Neural progenitor cell (in vitro differentiated cells): Measurements from ENCODE around the gene GIGYF2. TPM values are rescaled to one million over a fixed set of nuclear protein-coding genes. Genes with fewer than 3 reads are reported as not detected.

ENCODE experiments used
- DNase-seq: peaks from one replicate; pipeline ENCODE4 v3.0.0-alpha.2; 2016; ENCODE audit warnings: low spot score
- H2AFZ ChIP-seq: fragments of 200-600 bp; sonication (generic); replicated peaks from 2 replicates; pipeline ENCODE4 v1.6.1; 2016; ENCODE audit warnings: antibody characterized with exemption
- H3F3A ChIP-seq: fragments of 200-600 bp; sonication (generic); 2 replicates; pipeline ENCODE4 v1.6.1; 2016; ENCODE audit warnings: antibody characterized with exemption, low read depth
- H3K27ac ChIP-seq: fragments of 200-600 bp; sonication (generic); 2 replicates; pipeline ENCODE4 v1.5.1; 2016; ENCODE audit warnings: mild to moderate bottlenecking
- H3K27me3 ChIP-seq: fragments of 200-600 bp; sonication (generic); 2 replicates; pipeline ENCODE4 v1.6.1; 2016; ENCODE audit warnings: mild to moderate bottlenecking, moderate library complexity
- H3K36me3 ChIP-seq: fragments of 200-600 bp; sonication (generic); 2 replicates; pipeline ENCODE4 v1.5.1; 2016
- H3K4me1 ChIP-seq: fragments of 200-600 bp; sonication (generic); 2 replicates; pipeline ENCODE4 v1.6.1; 2016; ENCODE audit warnings: mixed run types
- H3K4me2 ChIP-seq: fragments of 200-600 bp; sonication (generic); 2 replicates; pipeline ENCODE4 v1.6.1; 2016
- H3K4me3 ChIP-seq: fragments of 200-600 bp; sonication (generic); 2 replicates; pipeline ENCODE4 v1.5.1; 2016
- H3K79me2 ChIP-seq: fragments of 200-600 bp; sonication (generic); 2 replicates; pipeline ENCODE4 v1.6.1; 2016; ENCODE audit warnings: low read depth
- H3K9ac ChIP-seq: fragments of 200-600 bp; sonication (generic); 2 replicates; pipeline ENCODE4 v1.6.1; 2016
- H3K9me3 ChIP-seq: fragments of 200-600 bp; sonication (generic); 2 replicates; pipeline ENCODE4 v1.5.1; 2016; ENCODE audit warnings: low read depth
- H4K20me1 ChIP-seq: fragments of 200-600 bp; sonication (generic); 2 replicates; pipeline ENCODE4 v1.6.1; 2016; ENCODE audit warnings: low read depth
- H3K27ac Mint-ChIP-seq: 3 replicates; pipeline ENCODE4 v1.8.0; 2021; ENCODE audit warnings: mixed read lengths
- H3K27me3 Mint-ChIP-seq: 2 replicates; pipeline ENCODE4 v1.8.0; 2022; ENCODE audit warnings: low read depth, mild to moderate bottlenecking, inconsistent platforms, moderate library complexity, mixed read lengths; ENCODE audit not compliant: insufficient read depth
- H3K36me3 Mint-ChIP-seq: 3 replicates; pipeline ENCODE4 v1.8.0; 2021; ENCODE audit warnings: mixed read lengths
- H3K4me1 Mint-ChIP-seq: 3 replicates; pipeline ENCODE4 v1.8.0; 2021; ENCODE audit warnings: mixed read lengths
- H3K4me3 Mint-ChIP-seq: 3 replicates; pipeline ENCODE4 v1.8.0; 2021; ENCODE audit warnings: mild to moderate bottlenecking, moderate library complexity, mixed read lengths
- H3K9me3 Mint-ChIP-seq: 3 replicates; pipeline ENCODE4 v1.8.0; 2020; ENCODE audit warnings: mixed read lengths
- CTCF ChIP-seq: fragments of 200-600 bp; sonication (generic); IDR thresholded peaks from 2 replicates; pipeline ENCODE4 v1.5.1; 2017; ENCODE audit warnings: antibody characterized with exemption, mild to moderate bottlenecking
- EZH2 ChIP-seq: fragments of 200-600 bp; sonication (generic); IDR thresholded peaks from 2 replicates; pipeline ENCODE4 v1.6.1; 2017; ENCODE audit warnings: antibody characterized with exemption, mild to moderate bottlenecking, moderate library complexity
- EZH2phosphoT487 ChIP-seq: fragments of 200-600 bp; sonication (generic); IDR thresholded peaks from 2 replicates; pipeline ENCODE4 v1.6.1; 2017; ENCODE audit warnings: antibody characterized with exemption
- total RNA-seq: library from RNA; depleted of rRNA; stranded (reverse); fragments of >200 nt; gene quantifications from 2 replicates; pipeline ENCODE4 v1.2.3, GENCODE V29; 2015; ENCODE audit warnings: low replicate concordance

GIGYF2 gene
- total RNA-seq, 1 donor from 2014 or later: 76.3 TPM

- Histone ChIP-seq H3K4me2 (no peak overlapping the region), H3K9me3 (no peaks in the 10 kb centered on the region), H3K9ac (no peak overlapping the region), H3K4me1 (peaks cover 9% of the 10 kb centered on the region), H3K27ac (no peak overlapping the region), H2AFZ (no peak overlapping the region), H4K20me1 (peaks cover 36% of the 10 kb centered on the region), H3K4me3 (no peak overlapping the region), H3K36me3 (peaks cover 9% of the 10 kb centered on the region), H3F3A (peaks cover 13% of the 10 kb centered on the region), H3K79me2 (no peaks in the 10 kb centered on the region), H3K27me3 (no peaks in the 10 kb centered on the region)
- Mint-ChIP-seq H3K4me1 (no peaks in the 10 kb centered on the region), H3K27ac (no peak overlapping the region), H3K27me3 (no peaks in the 10 kb centered on the region), H3K36me3 (peaks cover 7% of the 10 kb centered on the region), H3K4me3 (no peak overlapping the region), H3K9me3 (no peaks in the 10 kb centered on the region)
- DNase-seq: no peak
- TF ChIP-seq EZH2: no peak
- no peak for TF ChIP-seq CTCF
- TF ChIP-seq EZH2phosphoT487: no peak
Observed at GRCh38 chr2:232831496-232831895, 134.4 kb downstream of the GIGYF2 start.

- peaks cover 9% of the 10 kb centered on the region for H3K4me1 ChIP-seq
Observed at GRCh38 chr2:232833830-232834229, 136.7 kb downstream of the GIGYF2 start.

GRCh38 chr2:232835687-232836208 lies 138.6 kb downstream of the GIGYF2 start:
- Histone ChIP-seq H3K27me3 (no peaks in the 10 kb centered on the region), H3K27ac (no peak overlapping the region), H3K9ac (no peak overlapping the region), H3K9me3 (no peaks in the 10 kb centered on the region), H4K20me1 (peaks cover 42% of the 10 kb centered on the region), H3K79me2 (no peaks in the 10 kb centered on the region), H3K4me1 (peaks cover 9% of the 10 kb centered on the region), H3F3A (peaks cover 13% of the 10 kb centered on the region), H3K36me3 (peaks cover 5% of the 10 kb centered on the region), H3K4me3 (no peak overlapping the region), H2AFZ (no peak overlapping the region), H3K4me2 (no peak overlapping the region)
- H3K9me3 Mint-ChIP-seq: no peaks in the 10 kb centered on the region
- H3K27ac Mint-ChIP-seq: no peak overlapping the region
- H3K27me3 Mint-ChIP-seq: no peaks in the 10 kb centered on the region
- TF ChIP-seq EZH2 (no peak), EZH2phosphoT487 (no peak), CTCF (no peak)
- peaks cover 10% of the 10 kb centered on the region for H3K36me3 Mint-ChIP-seq
- no peak for DNase-seq
- no peaks in the 10 kb centered on the region for H3K4me1 Mint-ChIP-seq
- no peak overlapping the region for H3K4me3 Mint-ChIP-seq

More at GRCh38 chr2:232833830-232834229, 136.7 kb downstream of the GIGYF2 start:
- Mint-ChIP-seq H3K27ac (no peak overlapping the region), H3K36me3 (peaks cover 9% of the 10 kb centered on the region), H3K9me3 (no peaks in the 10 kb centered on the region), H3K4me3 (no peak overlapping the region), H3K27me3 (no peaks in the 10 kb centered on the region), H3K4me1 (no peaks in the 10 kb centered on the region)
- peaks cover 9% of the 10 kb centered on the region for H3K36me3 ChIP-seq
- no peaks in the 10 kb centered on the region for H3K79me2 ChIP-seq
- H3F3A ChIP-seq: peaks cover 13% of the 10 kb centered on the region
- no peaks in the 10 kb centered on the region for H3K9me3 ChIP-seq
- H3K4me3 ChIP-seq: no peak overlapping the region
- H3K27me3 ChIP-seq: no peaks in the 10 kb centered on the region
- H4K20me1 ChIP-seq: peaks cover 45% of the 10 kb centered on the region
- peak; percentile 17 for DNase-seq
- TF ChIP-seq EZH2phosphoT487: no peak
- TF ChIP-seq CTCF: no peak
- no peak for TF ChIP-seq EZH2
- H3K9ac ChIP-seq: no peak overlapping the region
- H3K27ac ChIP-seq: no peak overlapping the region
- peak overlapping the region; percentile 27 for H3K4me2 ChIP-seq
- H2AFZ ChIP-seq: no peak overlapping the region
